Bone marrow (tissue), 2 donors: ENCODE results near the gene PDE2A.

Source experiments
- DNase-seq, 2 donors: peaks; one replicate each; lab custom pipeline; 2025; lab: John Stamatoyannopoulos, UW

Gene PDE2A

DNA sequence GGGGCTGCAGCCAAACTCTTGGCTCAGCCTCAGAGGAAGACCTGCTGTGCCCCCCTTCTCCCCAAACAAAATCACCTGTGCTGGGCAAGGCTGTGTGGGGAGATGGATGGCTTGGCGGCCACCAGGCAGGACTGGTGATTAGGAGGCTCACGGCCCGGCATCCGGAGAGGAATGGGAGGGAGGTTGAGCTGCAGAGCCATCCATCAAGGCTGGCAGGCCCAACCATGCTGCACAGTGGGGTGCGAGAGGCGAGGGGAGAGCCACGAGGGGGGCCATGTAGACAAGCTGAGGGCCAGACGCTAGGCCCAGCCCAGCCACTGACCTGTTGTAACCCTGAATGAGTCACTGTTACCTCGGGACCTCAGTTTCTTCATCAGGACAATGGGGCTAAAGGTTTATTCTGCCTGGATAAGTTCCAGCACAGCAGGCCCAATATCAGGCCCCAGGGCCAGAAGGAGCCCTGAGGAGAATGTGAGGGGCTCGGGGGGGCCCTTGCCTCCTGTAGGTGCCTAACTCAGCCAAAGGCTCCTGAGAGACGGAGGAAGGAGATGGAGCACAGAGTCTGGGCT, 18.2 kb downstream of the PDE2A start:
- DNase-seq = no peak

DNA sequence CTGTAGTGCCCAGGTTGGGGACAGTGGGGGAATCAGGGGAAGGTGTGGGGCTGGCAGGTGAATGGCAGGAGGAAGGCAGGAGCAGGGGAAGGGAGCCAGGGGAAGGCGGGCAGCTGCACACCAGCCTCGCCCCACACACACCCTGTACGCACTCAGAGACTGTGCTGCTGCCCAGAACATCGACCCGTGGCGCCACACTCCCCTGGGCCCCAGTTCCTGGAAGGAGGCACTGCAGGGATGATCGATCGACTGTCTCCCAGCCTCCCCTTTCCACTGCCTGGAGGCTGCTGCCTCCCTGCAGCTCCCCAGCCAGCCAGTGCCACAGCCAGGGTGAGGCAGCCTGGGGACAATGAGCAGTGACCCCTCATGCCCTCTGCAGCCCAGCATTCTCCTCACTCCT, 19.2 kb downstream of the PDE2A start:
- DNase-seq = no peak

DNA sequence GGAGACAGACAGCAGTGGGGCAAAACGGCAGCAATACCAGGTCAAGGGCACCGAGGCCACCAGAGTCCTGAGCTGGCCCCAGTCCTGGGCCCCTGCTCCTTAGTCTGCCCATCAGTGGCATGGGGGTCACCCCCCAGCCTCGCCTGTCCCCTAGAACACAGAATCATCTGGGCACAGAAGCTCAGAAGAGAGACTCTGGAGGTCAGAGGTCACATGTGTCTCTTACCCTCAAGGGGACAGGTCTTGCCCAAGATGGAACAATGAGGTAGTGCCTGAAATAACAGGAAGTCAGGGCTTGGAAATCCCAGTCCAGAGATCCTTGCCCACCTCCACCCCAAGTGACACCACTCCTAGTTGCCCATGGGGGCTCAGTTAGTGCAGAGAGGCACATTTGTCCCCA, 20.6 kb downstream of the PDE2A start:
- DNase-seq = no peak

DNA sequence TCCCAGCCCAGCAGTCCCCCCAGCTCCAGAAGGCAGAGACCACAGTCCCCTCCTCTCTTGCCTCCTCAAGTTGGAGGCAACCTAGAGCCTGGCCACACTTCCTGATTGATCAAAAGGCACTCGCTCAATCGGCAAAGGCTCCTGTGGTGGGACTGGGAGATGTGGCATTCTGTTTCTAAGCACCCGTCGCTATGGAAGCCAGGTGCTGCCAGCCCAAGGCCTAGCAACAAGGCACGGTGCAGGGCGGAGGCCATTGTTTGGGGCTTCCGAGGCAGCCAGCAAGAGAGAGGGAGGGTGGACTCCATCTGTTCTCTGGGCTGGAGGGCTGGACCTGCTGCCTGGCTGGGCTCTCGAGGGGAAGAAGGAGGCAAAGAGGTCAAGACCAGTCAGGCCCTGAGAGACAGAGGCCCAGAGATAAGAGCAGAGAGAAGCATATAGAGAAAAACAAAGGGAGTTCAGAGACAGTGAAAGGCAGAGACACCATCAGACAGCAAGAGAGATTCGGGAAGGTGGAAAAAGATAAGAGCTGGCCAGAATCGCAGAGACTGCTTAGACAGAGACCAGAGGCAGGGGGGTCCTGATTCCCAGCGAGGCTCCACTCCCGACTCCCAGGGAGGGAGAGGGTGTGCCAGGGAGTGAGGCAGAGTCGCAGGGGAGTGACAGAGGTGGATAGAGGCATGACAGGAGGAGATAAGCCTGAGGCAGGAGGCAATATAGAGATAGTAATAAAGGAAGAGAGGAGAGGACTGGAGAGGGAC, 21.2 kb downstream of the PDE2A start:
- DNase-seq = no peak

DNA sequence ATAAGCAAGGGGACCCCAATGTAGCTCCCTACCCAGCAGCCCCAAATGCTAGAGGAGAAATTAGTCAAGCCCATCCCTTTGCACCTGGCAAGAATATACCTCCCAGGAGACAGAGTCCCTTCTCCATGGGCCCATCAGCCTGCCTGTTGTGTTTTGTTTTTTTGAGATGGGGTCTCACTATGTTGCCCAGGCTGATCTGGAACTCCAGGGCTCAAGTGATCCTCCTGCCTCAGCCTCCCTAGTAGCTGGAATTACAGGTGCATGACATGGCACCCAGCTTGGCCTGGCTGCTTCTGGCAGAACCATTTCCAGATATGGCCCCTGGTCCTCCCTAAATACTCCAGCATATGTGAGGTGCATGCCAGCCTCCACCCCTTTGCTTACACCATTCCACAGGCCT, 22.1 kb downstream of the PDE2A start:
- DNase-seq = no peak

DNA sequence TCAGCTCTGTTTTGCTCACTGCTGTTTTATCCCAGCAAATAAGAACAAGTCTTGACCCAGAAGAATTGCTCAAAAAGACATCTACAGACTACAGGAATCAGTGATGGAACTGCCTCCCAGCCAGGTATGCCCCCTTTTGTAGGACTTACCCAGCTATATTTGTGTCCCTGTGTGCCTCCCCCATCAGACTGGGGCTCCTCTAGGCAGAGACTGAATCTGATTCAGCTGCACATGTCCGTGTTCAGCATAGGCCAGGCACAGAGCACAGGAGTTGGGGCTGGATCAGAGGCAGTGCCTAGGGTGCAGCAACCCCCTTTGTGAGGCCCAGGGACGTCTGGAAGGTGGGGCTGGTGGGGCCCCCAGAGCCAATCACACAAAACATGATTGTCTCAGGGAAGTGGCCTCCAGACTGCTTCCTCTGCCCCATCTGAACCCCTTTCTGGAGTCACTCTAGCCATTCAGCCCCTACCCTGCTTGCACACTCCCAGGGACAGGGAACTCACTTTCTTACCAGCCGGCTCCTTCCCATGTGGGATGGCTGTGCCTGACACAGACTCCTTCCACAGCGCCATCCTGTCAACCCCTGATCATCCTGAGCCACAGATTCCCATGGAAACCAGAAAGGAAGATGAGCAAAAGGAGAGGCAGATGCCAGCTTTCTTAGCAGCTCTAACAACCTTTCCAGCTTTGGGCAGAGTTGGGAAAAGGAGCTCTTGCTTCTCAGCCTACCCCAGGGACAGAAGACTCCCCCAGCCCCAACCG, 24.8 kb downstream of the PDE2A start:
- DNase-seq = no peak

DNA sequence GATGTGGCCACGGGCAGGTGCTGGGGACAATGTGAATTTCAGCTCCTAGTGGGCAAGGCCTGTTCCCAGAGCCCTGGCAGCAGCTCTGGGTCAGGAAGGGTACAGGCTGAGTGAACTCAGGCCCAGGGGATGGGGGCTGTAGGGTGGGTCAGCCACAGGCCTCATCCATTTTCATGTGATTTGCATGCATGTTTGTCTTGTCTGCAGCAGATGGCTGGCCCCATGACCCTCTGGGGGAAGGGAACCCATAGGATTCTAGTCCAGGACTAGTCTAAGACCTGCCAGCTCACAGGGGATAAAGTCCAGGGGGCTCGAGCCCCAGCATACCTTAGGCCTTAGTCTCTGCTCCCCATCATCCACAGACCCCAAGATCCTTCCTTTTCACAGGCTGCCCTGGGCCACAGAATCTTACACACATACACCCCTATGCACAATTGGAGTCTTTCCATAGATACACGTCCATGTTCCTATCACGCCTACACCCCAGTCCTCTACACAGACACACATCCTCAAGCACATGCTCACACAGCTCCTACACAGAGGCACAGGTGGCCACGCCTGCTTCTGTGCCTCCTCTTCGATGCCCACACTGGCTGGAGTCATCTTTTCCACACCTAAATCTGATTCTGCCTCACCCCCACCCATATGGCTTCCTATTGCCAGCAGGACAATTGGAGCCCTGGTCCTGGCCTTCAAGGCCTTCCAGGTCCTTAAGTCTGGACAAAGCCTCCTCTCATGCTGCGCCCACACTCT, 25.7 kb downstream of the PDE2A start:
- DNase-seq = no peak

DNA sequence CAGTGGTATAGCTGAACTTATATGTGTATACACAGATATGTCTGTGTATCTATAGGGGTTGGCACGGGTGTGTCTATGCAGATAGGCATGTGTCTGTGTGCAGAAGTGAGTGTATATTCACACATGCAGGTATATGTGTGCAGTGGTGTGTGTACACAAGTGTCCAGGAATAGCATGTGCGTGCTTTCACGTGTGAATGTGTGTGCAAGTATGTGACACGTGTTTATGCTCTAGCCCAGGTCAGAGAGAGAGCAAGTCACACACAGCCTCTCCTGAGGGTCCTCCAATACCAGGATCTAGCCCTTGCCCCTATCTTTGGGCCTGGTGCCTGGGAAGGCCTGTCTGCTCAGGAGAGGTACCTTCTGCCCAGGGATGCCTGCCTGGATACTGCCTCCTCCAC, 26.3 kb downstream of the PDE2A start:
- no peak for DNase-seq

DNA sequence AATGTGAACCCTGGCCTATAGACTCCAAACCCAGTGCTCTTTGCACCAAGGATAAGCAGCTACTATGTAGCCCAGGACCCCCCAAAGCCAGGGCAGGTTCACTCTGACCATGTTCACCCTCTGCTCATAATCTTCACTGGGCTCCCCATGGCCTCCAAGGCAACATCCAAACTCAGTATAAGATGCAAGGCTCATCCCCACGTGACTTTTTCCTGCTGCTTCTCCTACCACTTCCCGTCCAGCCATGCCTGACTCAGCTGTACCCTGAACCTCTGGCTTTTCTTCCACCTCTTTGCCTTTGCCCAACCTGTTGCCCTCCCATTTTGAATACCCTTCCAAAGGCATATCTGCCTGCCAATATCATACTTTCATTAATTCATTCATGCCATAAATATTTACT, 27.8 kb downstream of the PDE2A start:
- no peak for DNase-seq

DNA sequence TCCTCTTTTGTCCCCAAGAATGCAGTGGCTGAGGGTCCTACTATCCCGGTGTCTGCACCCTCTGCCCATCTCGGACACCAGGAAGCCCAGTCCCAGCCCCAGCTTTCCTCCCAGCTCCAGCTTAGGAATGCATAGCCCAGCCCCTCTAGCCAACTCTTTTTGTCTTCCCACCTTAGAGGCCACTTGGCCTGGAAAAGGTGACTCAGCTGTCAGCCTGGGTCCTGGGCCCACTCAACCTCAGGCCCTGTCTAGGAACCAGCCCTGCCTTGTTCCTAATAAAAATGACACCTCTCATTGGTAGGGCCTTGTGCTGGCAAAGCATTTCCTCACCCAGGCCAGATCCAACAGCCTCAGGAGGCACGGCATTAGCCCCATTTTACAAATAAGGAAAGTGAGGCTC, 28.2 kb downstream of the PDE2A start:
- no peak for DNase-seq

DNA sequence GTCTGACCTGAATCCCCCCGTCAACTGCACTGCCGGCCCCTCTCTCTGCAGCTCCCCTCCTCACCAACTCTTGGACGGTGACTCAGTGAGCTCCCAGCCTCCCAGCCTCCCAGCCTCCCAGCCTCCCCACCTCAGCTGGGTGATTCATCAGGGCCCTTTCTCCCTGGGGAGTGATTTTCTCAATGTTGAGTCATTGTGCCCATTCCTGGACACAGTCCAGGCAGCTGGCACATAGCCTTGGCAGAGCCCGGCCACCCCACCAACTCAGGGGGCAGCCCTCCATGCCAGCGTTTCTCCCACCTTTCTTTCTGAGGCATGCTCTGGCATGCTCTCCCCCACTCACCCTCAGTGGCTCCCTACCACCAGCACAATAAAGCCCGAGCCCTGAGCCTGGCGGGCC, 30.7 kb downstream of the PDE2A start:
- DNase-seq = peak in 1 of 2 donors; percentile 64

DNA sequence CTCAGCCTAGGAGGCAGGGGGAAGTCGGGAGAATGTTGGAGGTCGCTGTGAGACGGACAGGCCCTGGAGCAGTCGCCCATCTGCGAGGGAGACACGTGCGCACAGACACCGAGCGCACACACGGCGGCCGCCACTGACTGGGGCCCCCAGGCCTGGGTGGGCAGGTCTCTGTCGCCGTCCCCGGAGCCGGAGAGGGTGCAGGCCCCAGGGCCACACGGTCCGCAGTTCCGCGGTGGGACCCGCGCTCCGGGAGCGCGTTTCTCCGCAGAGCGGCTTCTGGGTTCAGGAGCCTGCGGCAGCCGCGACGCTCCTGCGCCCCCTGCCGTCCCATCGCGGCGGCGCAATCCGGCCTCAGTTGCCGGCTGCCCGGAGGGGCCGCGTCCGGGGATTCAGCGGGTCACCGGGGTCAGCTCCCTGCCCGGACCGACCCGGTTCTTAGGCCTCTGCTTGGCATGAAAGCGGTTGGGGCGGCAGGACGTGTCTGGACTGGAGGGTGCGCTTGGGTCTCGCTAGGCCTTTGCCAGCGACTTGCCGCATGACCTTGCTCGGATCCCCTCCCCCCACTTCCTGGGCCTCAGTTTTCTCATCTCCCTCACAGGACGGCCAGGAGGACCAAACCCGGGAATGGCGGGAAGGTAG, 31.2 kb downstream of the PDE2A start:
- DNase-seq = peak in 1 of 2 donors; percentile 80

DNA sequence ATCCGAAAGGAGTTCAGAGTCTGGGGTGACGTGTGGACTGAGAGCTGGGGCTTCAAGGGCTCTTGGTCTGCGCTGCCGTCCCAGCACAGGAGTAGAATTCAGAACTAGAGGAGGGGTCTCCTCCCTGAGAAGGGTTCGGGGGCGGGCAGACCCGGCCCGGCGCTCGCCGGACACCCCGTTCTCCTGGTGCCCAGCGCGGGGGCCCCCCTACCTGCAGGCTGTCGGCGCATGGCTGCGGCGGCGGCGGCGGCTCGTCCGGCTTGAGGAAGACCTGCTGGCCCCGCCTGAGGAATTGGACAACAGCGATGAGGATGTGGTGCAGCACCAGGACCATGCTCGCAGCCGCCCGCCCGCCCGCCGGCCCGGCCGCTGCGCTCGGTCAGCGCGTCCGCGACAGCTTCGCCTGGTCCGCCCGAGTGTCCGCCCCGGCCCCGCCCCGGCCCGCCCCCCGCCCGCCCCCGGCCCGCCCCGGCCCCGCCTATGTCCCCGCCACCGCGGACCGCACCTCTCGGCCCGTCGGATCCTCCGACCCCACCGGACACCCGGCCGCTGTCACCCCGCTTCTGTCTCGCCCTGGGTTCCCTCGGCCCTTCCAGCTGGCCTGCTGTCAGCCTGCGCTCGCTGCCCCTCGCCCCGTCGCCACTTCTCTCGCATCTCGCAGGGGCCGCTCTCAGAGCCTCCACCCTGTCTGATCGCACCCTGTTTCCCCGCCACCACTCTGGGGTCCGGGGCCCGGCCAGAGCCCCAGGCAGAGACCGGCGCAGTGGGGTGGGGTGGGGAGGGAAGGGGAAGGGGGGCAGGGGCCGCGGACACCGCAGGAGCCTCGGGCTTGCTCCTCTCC, 32.0 kb downstream of the PDE2A start:
- DNase-seq = peak in 1 of 2 donors; percentile 54

DNA sequence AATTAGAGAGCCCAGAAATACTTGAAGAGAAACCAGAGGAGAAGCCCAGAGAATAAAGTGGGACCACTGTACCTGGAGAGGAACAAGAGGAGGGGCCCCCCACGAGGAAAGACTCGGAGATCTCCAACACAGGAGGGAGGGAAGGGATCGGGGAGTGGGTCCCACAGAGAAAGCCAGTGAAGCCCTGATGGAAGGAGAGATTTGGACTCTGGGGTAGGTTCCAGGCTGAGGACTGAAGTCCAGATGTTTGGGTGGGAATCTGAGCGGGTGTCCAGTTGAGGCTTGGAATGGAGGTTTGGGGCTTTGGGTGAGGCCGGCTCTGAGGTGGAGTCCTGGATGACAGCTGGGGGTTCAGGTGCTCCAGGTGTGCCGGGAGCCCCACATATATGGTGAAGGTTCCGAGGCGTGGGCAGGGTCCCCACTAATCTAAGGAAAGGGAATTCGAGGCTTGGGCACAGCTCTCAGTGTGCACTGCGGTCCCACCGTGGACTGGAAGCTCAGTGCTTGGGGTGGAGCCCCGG, 32.6 kb downstream of the PDE2A start:
- DNase-seq = no peak

DNA sequence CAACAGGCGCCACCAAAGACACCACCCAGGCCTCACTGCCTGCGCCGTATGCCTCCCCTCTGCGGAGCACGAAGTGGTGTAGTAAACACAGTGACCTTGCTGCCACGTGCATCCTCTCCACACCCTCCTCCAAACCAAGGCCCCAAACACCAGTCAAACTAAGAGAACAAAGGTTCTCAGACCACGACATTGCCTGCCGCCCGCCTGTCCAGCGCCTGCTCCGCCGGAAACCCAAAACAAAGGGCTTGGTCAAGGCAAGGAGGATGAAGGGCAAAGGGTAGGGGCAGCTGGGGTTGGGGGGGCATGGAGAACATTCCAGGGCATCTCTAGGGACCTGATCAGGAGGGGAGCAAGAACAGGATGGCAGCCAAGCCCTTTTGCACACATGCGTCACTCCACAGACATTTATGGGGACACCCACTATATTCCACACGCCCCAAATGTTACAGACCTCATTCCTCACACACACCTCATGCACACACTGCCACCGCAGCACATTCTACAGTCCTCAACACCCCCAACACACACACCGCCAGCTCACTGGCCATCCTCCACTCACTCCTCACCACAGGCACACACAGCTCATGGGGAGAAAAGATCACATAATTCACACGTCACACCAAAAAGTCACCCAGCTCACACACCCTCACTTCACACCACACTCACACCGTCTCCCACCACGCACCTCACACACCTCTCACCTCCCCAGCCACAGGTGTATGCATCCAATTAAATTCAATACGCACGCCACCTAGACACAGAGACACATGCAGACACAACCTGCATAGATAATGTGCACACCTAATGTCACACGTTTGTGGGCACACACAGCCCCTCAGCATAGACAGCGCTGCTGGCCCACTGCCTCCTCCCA, 34.5 kb downstream of the PDE2A start:
- no peak for DNase-seq

DNA sequence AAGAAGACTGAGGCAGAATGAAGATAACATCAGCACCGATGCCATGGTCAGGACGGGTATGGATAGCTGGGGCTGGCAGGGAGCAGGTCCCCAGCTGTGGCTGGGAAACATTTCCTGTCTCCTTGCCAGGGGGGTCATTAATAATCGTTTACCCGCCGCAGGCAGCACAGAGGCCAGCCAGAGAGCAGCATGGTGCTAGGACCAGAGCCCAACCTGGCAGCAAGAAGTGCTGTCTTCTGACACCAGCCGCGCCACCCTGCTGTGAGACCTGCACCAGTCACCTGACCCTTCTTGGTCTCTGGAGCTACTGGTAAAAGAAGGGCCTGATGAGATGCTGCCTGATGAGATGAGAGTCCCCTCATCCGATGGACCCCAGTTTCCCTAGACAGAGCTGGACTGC, 36.3 kb downstream of the PDE2A start:
- no peak for DNase-seq

DNA sequence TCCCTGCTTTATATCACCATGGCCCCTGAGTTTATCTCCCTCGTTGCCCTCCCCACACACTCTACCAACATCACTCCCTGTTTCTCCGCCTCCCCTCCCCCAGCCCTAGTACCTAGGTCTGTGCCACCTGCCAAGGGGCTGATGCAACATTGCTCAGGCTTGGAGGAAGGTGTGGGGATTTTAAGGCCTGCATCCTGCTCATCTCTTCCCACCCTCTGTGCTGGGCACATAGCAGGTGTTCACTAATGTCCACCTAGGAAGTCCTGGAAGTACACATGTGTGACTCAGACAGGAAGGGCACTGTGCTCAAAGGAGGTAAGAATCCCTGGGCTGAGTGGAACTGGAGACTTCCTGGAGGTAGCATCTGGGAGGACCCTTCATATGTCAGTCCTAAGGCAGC, 37.0 kb downstream of the PDE2A start:
- DNase-seq = no peak

DNA sequence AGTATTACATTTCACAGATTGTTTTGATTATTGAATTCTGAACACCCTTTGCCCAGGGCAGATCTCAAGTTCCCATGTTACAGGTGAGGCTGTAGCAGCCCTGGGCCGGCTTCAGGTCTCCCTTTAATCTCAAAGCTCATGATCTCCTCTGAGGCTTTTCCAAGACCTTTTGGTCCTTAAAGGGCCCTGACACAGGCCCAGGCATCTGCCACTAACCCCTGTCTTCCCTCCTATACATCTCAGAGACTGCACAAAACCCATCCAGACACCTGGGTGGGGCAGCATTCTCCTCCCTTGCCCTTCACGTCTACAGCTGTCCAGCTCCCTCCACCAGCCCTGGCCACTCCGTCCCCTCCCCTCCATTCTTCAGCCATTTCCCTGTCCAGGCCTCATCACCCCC, 37.8 kb downstream of the PDE2A start:
- DNase-seq = no peak

DNA sequence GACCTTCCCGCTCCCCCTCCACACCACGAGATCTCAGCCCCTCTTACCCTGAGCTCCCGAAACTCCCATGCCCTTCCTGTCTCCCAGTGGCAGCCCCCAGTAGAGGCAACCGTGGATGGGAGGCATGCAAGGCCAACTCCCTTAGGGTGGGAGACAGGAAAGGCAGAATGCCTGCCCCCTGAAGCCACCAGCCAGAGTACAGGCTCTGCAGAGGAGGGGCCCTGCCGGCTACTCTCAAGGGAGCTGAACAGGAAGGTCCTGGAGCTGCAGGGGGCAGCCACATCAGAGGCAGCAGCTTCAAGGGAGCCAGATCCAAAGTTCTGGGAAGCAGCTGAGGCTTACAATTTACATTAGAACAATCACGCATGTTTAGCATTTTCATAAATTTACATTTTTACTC, 38.3 kb downstream of the PDE2A start:
- DNase-seq = no peak
